ENCODE results near the gene KCNA2.

KCNA2 gene

DNA sequence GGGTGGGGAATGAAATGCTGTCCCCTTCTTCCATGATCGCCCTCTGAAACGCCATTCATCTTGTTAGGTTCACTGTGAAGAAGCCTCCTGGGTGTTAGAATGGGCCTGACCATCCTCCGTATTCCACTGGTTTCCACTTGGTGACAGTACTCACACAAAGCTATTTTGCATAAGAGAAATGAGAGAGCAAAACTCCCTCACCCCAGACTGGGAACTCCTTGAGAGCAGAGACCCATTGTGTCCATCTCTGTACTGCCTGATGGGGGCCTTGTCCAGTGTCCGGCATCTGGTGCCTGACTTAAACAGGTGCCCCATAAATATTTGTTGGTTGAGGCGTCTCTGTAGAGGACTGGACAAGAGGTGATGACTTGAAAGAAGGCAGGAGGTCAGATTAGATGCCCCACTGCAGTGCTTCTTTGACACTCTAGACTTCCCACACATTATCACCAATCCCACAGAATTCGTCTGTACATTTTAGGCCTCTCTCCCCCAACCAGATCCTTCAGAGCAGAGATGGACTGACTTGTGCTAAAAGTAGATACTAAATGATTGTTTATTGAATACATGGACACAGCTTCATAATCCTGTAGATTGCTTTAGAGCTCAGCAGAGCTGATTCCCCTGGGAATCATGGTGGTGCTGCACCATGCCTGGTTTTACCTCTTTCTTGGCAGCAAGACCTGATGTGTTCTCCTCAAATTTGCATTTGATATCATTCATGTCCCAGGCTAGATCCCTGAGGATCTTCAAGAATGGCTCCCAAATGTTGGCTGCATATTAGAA, 22.4 kb upstream of the KCNA2 start:
- DNase-seq, result no peak

DNA sequence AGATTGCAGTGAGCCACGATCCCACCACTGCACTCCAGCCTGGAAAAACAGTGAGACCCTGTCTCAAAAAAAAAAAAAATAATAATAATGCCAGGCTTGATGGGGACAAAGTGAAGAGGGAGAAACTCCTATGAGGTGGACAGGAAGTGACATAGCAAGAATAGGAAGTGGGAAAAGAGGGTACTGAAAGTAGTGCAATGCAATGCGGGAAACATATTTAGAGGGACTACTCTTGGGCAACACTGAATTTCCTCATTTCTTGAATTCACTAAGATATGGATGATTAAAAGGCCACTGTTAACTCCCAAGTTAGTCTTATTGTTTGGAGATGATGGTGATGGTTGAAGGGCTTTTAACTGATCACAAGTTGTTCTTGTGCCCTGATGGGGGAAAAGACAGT, 21.6 kb upstream of the KCNA2 start:
- no peak for DNase-seq

DNA sequence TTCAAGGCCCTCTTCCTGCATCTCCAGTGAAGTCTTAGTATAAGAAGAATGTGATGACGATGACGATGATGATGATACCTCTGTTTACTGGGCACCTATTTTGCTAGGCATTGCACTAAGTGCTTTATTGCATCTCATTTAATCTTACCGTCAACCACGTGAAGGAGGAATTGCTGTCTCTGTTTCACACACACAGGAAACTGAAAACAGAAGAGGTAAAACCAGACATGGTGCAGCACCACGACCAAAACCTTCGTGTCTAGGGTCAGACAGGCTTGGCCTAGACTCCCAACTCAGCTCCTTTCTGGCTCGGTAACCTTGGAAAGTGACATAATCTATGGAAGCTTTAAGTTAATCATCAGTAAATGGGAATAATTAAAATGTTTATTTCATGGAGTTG, 20.7 kb upstream of the KCNA2 start:
- no peak for DNase-seq

DNA sequence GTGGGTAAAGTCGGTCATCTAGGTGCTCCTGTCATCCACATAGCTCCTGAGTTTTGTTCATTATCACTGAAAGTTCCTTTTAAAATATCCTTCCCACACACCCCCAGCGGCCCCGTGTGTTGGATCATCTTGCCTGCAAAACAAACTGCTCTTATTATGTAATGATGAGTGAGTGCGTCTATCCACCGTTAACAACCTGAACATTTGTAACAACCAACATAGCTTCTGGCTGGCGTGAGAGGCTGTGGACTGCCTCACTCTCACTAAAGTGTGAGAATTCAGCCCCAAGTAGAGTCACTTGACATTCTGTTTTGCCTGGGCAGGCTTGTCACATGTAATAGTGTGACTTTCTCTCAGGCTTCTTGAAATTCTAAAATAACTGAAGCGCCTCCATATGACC, 14.5 kb upstream of the KCNA2 start:
- no peak for DNase-seq

DNA sequence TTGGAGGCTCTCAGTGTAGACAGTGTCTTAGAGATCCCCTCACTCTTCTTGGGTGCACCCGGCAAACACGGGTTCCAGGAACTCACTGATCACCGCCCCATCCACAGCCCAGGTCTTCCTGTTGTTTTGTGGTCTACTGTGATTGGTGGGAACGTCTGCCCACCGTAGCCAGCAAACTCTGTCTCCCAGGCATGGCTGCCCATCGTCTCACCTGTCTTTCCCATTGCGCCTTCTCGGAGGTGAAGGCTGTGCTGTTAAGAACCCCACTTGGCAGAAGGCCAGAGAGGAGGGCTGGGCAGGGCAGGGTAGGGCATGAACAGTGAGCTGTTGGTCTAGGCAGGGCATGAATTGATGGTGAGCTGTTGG, 14.1 kb upstream of the KCNA2 start:
- DNase-seq, result no peak

DNA sequence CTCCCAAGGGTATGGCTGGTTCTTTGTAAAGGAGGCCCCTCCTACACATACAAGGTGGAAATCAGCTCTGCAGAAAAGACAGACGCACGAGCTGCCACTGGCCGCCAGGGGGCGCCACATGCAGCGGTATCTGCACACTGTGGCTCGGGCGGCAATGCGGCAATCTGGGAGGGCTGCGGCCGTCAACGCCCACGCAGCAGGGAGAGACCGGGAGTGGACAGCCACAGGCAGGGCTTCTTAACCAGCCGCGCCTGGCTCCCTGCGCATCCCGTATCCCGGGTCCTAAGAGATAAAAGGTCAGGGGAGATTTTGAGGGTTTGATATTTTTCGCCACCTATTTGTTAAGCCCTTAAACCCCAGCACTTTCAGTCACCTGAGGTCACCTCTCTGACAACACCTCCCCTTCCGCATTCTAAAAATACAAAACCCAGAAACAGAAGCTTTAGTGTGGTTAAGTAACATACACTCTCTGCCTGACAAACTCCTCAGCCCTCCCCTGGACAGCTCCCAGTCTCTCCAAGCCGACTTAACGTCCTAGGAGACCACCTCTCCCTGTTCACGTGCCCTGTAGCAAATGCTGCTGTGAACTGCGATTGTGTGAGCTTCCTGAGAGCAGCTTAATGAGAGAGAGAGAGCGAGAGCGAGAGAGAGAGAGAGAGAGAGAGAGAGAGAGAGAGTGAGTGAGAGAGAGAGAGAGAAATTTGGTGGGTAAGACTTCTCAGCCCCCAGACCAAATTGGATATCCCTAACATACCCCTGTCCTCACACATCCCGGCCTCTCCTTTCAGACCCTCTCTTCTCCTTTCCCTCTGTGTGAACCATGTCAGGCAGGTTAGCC, 13.5 kb upstream of the KCNA2 start:
- DNase-seq, result peak; percentile 91

DNA sequence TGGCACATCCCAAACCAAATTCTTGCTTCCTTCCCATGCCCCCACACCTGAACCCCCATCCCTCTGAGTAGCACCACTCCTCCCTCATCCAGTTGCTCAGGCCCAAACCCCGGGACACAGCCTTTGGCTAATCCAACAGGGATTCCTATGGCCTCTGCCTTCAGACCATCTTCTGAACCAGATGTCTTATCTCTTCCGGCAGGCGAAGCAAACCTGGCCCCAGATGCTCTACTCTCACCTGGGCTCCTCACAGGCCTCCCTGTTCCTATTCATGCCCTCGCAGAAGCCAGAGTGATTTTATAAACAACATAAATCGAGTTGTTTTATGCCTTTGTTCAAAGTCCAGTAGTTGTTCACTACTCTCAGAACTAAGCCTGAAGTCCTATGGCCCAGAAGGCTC, 12.5 kb upstream of the KCNA2 start:
- no peak for DNase-seq

DNA sequence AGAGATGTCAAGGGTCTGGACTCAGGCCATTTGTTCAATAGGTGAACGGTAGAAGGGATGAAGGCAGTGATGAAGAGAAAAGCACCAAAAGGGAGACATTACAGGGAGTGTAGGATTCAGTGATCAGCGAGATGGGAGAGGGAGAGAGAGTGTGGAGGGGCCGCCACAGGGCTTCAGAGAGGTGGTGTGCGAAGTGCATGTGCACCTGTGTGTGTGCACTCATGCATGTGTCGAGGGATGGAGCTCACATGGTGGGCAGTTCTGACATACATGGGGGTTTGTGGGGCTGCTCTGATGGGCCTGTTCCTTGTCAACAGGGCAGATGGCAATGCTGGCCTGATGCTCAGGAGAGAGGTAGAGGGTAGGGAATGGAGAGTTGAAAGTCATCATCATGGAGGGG, 11.4 kb upstream of the KCNA2 start:
- no peak for DNase-seq

DNA sequence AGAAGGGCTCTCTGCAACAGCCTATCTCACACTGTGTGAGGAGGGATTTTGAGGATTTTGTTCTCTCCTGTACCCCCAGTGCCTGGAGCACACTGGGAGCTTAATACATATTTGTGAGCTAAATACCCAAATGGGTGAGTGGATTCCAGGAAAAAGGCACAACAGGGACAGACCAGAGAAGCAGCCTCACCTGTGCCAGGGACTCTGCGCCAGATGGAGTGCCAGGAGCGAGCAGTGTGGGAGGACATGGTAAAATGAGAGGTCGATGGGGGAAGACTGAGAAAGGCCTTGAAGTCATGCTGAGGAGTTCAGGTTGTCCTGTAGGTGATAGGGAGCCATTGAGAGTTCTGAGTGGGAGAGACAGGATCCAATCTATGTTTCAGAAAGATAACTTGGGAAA, 11.0 kb upstream of the KCNA2 start:
- DNase-seq, result no peak

DNA sequence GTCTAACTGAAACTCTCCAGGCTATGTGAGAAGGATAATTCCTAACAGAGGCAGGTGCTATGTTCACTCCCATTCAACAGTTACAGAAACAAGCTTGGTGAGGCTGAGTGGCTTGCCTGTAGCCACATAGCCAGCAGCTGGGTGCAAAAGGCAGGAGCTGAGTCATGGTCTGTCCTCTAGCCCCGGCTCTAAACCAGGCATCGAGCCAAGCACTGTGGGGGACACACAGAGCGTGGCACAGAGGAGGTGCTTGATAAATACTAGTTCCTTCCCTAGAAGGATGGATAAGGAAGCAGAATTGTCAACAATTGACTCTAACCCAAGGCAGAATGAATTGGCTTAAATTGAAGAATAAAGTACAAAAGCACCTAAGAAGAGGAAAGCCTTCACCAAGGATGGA, 10.4 kb upstream of the KCNA2 start:
- DNase-seq, result no peak

DNA sequence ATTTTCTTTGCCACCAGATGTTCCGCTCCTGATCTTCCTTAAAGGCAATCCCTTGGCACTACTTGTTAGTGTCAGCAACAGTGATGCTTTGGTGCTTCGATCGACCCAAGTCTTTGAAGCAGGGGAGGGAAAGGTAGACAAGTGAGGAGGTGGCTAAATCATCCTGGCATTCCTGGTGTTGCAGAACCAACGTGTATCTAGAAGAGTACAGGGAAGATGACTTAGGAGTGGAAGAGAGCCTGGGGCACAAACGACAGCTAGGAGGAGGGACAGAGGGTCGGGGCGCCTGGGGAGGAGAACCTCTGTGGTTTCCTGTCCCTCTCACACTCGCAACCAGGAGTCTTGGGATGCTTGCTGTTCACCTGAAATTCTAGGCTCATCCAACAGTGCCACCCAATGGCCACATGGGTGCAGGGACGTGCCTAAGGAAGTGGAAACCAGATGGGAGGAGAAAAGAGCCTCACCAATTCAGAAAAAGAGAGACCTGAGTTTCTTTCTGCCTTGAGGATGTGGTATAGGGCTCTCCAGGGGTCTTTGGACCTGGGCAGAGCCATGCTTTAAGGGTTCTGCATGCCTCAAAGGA, 9.5 kb upstream of the KCNA2 start:
- DNase-seq, result peak; percentile 28

DNA sequence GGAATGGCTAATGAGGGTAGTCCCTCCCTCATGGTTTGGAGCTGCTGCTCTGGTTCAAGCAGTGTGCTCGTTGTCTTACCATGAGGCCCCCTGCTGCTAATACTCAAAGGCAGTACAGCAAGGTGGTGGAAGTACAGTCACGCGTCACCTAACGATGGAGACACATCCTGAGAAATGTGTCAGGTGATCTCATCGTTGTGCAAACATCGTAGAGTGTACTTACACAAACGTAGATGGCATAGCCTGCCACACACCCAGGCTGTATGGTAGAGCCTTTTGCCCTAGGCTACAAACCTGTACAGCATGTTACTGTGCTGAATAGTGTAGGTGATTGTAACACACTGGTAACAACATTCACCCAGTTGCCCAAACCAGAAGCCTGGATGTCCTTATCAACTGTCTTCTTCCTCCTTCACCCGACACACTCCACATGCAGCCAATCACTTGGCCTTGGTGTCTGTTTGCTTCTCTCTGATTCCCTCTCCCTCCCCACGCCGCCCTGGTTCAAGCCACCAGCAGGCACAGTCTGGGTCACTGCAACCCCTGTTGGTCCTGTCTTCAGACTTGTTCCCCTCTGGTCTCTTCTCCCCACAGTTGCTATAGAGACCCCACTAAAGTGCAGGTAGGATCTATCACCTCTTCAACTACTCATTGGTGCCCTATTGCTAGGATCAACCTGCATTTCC, 6.0 kb upstream of the KCNA2 start:
- no peak for DNase-seq

DNA sequence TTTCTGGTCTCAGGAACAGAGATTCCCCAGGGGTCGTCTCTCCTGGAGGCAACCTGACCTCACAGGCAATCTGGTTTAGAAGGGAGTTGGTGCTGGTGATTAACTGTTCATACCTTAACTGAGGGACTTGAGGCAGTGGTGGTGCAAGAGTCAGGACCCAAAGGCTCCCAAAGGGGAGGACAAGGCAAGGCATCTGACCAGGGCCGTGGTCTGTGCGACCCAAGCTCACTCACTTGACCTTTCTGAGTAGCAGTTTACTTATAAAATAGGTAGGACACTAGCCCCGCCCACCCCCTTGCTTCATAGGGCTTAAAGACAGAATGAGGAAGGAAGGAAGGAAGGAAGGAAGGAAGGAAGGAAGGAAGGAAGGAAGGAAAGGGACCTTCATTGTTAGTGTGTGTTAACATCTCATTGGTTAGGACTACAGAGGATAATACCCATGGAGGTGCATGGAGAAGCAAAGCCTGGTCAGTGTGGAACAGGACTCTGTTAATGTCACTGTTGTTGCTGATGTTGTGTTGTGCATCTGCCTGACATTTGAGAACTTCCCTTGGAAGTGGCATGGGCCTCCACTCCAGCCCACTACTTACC, 4.6 kb upstream of the KCNA2 start:
- DNase-seq, result no peak

DNA sequence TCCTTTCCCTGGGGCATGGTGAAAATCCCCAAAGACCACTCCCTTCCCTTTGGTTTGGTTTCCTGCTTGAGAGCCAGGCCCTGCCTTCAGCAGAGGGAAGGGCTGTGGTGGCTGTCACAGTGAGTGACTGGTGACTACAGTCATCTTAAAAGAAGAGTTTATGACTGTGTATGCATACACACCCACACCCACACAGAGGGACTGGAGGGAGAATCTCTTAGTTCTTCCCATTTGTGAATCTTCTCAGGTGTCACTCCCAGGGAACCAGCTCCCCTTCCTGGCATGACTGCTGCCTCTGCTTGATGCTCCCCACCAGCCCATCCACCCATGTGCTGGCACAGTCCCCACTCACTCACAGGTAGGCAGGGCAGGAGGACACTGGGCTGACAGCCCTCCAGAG, 3.9 kb upstream of the KCNA2 start:
- no peak for DNase-seq

DNA sequence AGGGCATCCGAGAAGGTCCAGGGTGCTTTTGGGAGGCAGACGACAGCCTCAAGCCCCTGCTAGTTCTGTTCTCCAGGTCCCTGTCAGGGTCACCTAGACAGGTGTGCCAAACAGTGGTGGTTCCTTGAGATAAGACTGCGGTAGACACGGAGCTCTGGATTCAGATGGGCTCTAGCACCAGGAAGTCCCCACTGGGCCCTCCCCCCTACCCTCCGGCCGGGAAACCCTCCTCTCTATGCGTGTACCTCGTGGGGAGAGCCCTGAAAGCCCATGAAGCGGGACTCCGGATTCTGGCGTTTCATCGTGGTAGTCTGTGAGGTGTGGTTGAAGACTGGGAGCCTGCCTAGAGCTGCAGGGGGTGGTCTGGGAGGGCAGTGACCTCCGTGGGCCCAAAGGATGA, 2.1 kb upstream of the KCNA2 start:
- DNase-seq, result no peak

DNA sequence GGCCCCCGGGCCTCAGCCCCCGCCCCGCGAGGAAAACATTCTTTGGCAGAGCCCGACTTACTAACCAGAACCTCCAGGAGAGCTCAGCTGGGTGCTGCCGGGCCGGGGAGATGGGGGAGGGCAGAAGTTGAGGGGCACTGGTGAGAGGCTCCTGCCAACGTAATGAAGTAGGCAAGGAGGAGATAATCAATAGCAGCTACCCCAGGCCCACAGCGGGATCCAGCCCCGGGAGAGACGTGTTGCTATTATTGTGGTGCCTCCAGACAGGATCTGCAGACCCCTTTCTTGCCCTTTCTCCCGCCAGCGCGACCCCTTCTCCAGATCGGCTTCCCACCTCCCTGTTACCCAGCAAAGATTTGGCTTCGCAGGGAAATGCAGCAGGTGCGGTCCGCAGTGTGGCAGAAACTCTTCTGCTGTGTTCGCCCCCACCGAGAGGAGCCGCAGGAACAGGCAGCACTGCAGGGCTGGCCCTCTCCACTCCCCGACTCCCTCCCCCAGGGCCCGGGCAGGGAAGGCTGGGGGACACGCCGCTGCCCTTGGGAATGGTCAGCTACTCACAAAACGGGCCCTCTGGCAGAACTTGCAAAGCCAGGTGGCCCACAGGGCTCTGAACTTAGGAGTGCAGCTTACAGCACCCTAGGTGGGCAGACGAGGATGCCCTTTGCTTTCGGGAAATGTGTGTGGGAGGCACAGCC, 1.5 kb upstream of the KCNA2 start:
- no peak for DNase-seq

DNA sequence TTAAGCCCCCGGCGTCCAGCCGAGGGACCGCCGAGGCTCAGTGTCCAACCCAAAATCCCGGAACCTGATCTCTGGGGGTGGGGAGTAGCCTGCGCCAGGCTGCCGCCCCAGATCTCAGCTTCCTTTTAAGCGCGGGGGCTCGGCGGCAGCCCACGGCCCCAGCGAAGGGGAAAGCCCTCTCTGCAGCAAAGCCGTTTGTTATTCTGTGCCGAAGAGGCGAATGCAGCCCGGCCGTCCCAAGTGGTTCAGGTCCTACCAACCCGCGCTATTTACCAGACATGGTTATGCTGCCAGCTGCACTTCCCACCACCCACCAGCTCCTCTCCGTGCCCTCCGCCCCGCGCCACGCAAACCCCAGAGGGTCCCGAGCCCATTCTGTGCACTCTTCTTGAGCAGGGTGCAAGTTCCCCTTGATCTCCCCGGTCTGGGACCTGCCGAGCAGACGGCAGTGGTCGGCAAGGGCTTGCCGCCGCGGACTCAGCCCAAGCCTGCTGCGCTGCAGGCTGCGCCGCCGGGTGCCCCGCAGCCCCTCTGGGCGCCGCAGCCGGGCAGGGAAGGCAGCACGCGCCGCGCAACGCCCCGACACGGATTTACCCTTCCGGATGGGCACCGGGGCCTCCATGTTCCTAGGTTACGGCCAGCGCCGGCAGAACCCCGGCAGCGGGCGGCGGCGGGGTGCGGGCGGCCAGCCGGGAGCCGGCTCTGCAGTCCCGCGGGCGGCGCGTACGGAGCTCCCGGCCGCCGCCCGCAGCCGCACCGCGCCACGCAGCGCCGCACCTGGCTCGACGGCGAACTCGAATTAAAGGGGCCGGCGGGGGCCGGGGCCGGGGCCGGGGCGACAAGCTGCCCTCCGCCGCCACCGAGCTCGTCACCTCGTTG, 738 bp upstream of the KCNA2 start:
- no peak for DNase-seq

DNA sequence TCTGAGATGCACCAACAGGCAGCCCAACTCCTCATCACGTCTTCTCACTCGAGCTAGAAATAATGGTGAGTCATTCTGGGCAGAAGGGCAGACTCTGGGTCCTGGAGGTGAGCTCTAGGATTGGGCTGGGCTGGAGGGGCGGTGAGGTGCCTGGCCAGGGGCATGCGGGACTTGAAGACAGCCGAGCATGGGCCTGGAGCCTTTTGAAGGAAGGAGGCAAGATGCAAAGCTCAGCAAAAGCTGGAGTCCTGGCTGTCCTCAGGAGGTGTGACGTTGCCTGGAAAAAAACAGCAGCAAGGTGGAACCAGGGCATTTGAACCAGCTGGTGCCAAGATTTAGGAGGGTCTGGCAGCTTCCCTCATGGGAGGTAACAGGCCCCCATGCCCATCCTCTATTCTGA, 712 bp downstream of the KCNA2 start:
- DNase-seq, result no peak

DNA sequence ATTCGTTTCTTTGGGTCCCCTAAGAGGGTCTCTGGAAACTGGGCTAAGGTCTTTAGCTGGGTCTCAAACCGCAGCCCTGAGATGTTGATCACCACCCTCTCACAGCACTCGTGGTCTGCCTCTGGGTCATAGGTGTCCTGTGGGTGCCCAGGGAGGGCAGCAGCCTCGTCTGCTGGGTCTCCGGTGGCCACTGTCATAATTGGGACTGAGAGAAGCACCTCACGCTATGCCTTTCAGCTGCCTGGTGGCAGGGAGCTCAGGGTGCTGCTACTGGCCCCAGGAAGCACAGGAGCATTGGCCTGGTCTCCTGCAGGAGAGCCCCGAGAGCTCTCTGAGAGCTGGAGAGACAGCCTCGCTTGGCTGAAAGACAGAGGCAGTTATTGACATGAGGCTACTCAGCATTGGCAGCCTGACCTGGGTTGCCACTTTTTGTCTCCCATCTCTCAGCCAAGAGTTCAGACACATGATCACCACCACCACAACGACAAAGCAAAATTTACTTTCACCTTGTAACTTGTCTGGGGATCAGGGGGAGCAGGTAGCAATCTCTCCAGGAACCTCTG, 1.5 kb downstream of the KCNA2 start:
- DNase-seq, result no peak

DNA sequence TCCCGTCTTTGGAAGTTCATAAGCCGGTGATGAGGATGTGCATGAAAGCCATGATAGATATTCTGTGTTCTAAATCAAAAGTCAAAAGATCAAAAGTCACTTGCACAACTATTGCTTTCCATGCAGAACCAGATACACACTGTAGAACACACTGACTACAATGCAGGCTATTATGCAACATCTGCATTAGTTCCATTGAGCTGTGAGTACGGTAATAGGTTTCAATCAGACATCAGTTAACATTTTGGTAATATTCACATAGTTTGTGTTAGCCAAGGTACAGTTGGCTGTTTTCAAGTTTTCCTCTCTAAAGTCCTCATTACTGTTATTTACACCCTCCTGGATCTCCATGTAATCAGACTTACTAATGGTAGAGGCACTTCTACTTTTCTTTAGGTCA, 3.1 kb downstream of the KCNA2 start:
- DNase-seq, result no peak

DNA sequence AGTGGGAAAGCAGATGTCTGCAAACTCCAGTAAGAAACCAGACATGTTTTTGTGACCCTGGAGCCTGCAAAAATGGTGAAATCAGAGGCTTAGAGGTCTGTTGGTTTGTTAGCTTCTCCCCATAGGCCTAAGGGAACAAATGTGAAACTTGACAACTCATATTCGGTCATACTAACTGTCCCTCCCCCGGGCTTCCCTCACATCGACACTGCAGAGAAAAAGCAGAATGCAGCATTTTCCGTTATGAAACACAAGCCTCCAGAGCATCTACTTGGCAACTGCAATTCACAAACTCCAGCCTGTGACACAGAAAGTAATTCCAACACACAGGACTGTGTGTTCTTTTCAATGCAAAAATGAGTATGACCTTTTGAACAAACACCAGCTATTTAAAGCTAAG, 3.7 kb downstream of the KCNA2 start:
- no peak for DNase-seq

Data from T-helper 9 cell (primary cell).